Peyer's patch (tissue), 4 donors: ENCODE data around the gene LAMC2. TPM values are rescaled to one million over a fixed set of nuclear protein-coding genes. Genes with fewer than 3 reads are reported as not detected.

ENCODE experiments used
- DNase-seq, 3 donors: peaks; one replicate each; pipeline ENCODE4 v3.0.0-alpha.2; 2017 to 2019
- H3K27ac ChIP-seq, 4 donors: fragments of 200-600 bp; sonication (generic); one replicate each; pipeline ENCODE4 v1.5.1; 2016 to 2019
- H3K27me3 ChIP-seq, 2 donors: fragments of 200-600 bp; sonication (generic); one replicate each; pipeline ENCODE4 v1.5.1; 2019
- H3K36me3 ChIP-seq, 3 donors: fragments of 200-600 bp; sonication (generic); one replicate each; pipeline ENCODE4 v1.5.1; 2016 to 2019
- H3K4me1 ChIP-seq, 4 donors: fragments of 200-600 bp; sonication (generic); one replicate each; pipeline ENCODE4 v1.5.1; 2016 to 2019
- H3K4me3 ChIP-seq, 4 donors: fragments of 200-600 bp; sonication (generic); 1 replicate in 3 of 4; 2 replicates in 1 of 4; pipeline ENCODE4 v1.5.1; 2016 to 2019; ENCODE audit warnings: mild to moderate bottlenecking in 1 of 4
- H3K9me3 ChIP-seq, 4 donors: fragments of 200-600 bp; sonication (generic); one replicate each; pipeline ENCODE4 v1.5.1; 2016 to 2019; ENCODE audit warnings: mild to moderate bottlenecking in 1 of 4
- CTCF ChIP-seq, 6 experiments: fragments of 450-650 bp in 4 of 6; fragments of 200-600 bp in 2 of 6; sonication (generic) in 1 of 6; IDR thresholded peaks; one replicate each; pipeline ENCODE4 v1.5.1; 2017 to 2019; ENCODE audit warnings: antibody characterized with exemption in 6 of 6, mild to moderate bottlenecking in 3 of 6, moderate library complexity in 1 of 6
- POLR2A ChIP-seq, 2 donors: fragments of 450-650 bp; IDR thresholded peaks; one replicate each; pipeline ENCODE4 v1.5.1; 2017; ENCODE audit warnings: antibody characterized with exemption in 2 of 2, mild to moderate bottlenecking in 2 of 2, moderate library complexity in 2 of 2
- total RNA-seq, 4 donors: library from RNA; depleted of rRNA; stranded (reverse); fragments of >200 nt; gene quantifications; one replicate each; pipeline ENCODE4 v1.1.0, GENCODE V29; 2016

Gene LAMC2
- total RNA-seq, 4 donors from 2014 or later = 3.3 to 29.7 (median 17.3) TPM

- TF ChIP-seq POLR2A (IDR thresholded peaks at IDR 0.05) (no peak), CTCF (IDR thresholded peaks at IDR 0.05) (no peak)
- Histone ChIP-seq H3K27ac (no peak overlapping the region), H3K4me3 (no peak overlapping the region), H3K27me3 (no peaks in the 10 kb centered on the region), H3K9me3 (no peaks in the 10 kb centered on the region), H3K4me1 (no peaks in the 10 kb centered on the region), H3K36me3 (no peaks in the 10 kb centered on the region)
- no peak for DNase-seq
Observed at GRCh38 chr1:183161391-183161790, 24.7 kb upstream of the LAMC2 start.

DNA sequence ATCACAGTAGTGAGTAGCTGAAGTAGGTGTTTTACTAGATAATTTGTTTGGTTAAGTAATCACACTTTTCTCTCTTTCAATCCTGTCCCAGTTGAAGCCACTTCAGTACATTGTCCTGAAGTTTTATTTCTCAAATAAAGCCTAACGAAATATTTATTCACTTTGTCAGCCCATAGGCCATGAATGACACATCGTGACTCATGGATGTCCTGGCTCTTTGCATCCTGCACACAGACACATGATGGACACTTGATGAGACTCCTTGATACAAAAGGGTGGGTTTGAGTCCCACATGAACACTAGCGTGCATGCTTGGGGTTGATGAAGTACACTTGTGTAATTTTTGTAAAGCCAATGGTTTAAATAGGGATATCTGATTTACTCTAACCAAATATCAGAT is 22.7 kb upstream of the LAMC2 start:
- Histone ChIP-seq H3K4me1 (no peaks in the 10 kb centered on the region), H3K4me3 (no peak overlapping the region), H3K9me3 (no peaks in the 10 kb centered on the region), H3K36me3 (no peaks in the 10 kb centered on the region), H3K27me3 (no peaks in the 10 kb centered on the region), H3K27ac (no peak overlapping the region)
- DNase-seq = no peak
- TF ChIP-seq CTCF (IDR thresholded peaks at IDR 0.05) = no peak
- no peak for TF ChIP-seq POLR2A (IDR thresholded peaks at IDR 0.05)

DNA sequence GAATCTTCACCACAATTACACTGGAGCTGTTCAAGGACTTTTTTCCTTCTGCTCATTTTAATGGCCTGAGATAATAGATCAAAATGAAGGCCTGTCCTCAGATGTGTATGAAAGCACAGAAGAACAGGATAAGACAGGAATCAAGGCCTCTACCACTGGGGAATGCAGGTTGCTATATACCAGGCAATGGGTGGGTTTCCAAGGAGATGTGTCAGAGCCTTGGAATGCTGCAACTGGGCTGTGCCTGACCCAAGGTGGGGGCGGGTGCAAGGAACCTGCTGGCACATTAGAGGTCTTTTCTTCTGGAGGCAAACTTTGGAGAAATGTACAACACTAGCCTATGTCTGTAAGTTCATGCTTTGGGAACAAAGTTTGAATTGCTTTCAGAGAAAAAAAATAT is 21.7 kb upstream of the LAMC2 start:
- TF ChIP-seq POLR2A (IDR thresholded peaks at IDR 0.05) (no peak), CTCF (IDR thresholded peaks at IDR 0.05) (no peak)
- H3K36me3 ChIP-seq = no peaks in the 10 kb centered on the region
- DNase-seq = no peak
- H3K27me3 ChIP-seq = no peaks in the 10 kb centered on the region
- no peak overlapping the region for H3K27ac ChIP-seq
- H3K9me3 ChIP-seq = no peaks in the 10 kb centered on the region
- no peak overlapping the region for H3K4me3 ChIP-seq
- H3K4me1 ChIP-seq = no peaks in the 10 kb centered on the region

GRCh38 chr1:183164963-183165362 is 21.1 kb upstream of the LAMC2 start:
- Histone ChIP-seq H3K4me1 (no peaks in the 10 kb centered on the region), H3K36me3 (no peaks in the 10 kb centered on the region), H3K27ac (no peak overlapping the region), H3K27me3 (no peaks in the 10 kb centered on the region), H3K9me3 (no peaks in the 10 kb centered on the region), H3K4me3 (no peak overlapping the region)
- no peak for TF ChIP-seq POLR2A (IDR thresholded peaks at IDR 0.05)
- TF ChIP-seq CTCF (IDR thresholded peaks at IDR 0.05) = no peak
- no peak for DNase-seq

DNA sequence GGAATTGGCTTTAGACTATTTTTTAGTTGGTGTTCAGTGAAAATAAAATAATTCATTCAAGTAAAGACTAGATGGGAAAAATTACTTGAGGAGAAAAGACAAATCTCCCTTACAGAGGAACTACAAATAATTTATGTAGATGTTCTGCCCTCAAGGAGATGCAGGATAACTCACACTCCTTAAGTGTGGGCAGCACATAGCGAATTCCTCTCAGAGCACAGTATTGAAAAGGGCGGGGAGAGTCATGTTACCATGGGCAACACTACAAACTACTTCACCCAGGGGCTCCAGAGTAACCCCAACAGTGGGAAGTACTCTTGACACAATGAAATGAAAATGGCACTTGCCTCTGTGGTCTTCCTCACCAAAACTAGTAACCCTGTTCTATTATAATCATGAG is 20.6 kb upstream of the LAMC2 start:
- Histone ChIP-seq H3K9me3 (no peaks in the 10 kb centered on the region), H3K36me3 (no peaks in the 10 kb centered on the region), H3K4me3 (no peak overlapping the region), H3K27me3 (no peaks in the 10 kb centered on the region), H3K4me1 (no peaks in the 10 kb centered on the region), H3K27ac (no peak overlapping the region)
- no peak for DNase-seq
- no peak for TF ChIP-seq CTCF (IDR thresholded peaks at IDR 0.05)
- no peak for TF ChIP-seq POLR2A (IDR thresholded peaks at IDR 0.05)

- no peak for DNase-seq
- Histone ChIP-seq H3K4me3 (no peak overlapping the region), H3K27ac (no peak overlapping the region), H3K27me3 (no peaks in the 10 kb centered on the region), H3K36me3 (no peaks in the 10 kb centered on the region), H3K9me3 (no peaks in the 10 kb centered on the region), H3K4me1 (no peaks in the 10 kb centered on the region)
- TF ChIP-seq POLR2A (IDR thresholded peaks at IDR 0.05) = no peak
- no peak for TF ChIP-seq CTCF (IDR thresholded peaks at IDR 0.05)
Observed at GRCh38 chr1:183166454-183166853, 19.6 kb upstream of the LAMC2 start.
